ENCODE results near the gene TAGAP.

GRCh38 chr6:159014406-159014805 lies 30.4 kb downstream of the TAGAP start:
- TF ChIP-seq CTCF (conservative IDR thresholded peaks at IDR 0.05 in 1 of 2, IDR thresholded peaks at IDR 0.05 in 1 of 2; ENCODE audit: extremely low read depth in 1 of 2, insufficient read depth in 1 of 2, low read depth in 1 of 2, low read length in 2 of 2), result no peak
- no peak for TF ChIP-seq EZH2 (IDR thresholded peaks at IDR 0.05; ENCODE audit: borderline replicate concordance, low read length)

Data from mammary epithelial cell (primary cell).